ENCODE results near the gene PRDM5.

PRDM5 gene

DNA sequence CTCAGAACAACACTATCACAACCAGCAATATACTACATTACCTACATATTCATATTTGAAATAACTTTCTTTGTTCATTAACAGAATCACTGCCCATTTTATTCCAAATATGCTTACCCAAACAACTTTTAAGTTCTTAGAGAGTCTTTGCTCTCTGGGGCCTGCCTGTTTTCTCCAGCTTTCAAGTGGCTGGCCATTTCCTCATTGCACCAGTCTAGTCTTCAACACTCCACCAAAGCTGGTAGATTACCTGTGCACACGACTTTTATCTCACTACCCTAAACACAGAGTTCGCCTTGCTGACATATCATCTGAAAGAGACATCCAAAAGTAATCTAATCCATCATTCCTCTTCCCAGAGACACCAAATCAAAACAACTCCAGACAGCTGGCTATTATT is 66.2 kb downstream of the PRDM5 start:
- TF ChIP-seq CTCF (IDR thresholded peaks at IDR 0.05; ENCODE audit: control extremely low read depth, extremely low read depth, low read depth, missing control alignments) = no peak
- CTCF ChIA-PET = interaction anchor here (0.9 kb wide), 1 partner anchor 8 kb away, joined by 3 read pairs; no protein-coding TSS in a partner anchor
- POLR2A ChIA-PET = no interaction called here

GRCh38 chr4:120855307-120856001 is 67.1 kb downstream of the PRDM5 start:
- ChIA-PET POLR2A (no interaction called here), CTCF (no interaction called here)
- no peak for TF ChIP-seq CTCF (IDR thresholded peaks at IDR 0.05; ENCODE audit: control extremely low read depth, extremely low read depth, low read depth, missing control alignments)
- DNase-seq (ENCODE audit: extremely low spot score) = no peak

More for the DNA sequence above, 66.2 kb downstream of the PRDM5 start:
- DNase-seq (ENCODE audit: extremely low spot score) = no peak

DNA sequence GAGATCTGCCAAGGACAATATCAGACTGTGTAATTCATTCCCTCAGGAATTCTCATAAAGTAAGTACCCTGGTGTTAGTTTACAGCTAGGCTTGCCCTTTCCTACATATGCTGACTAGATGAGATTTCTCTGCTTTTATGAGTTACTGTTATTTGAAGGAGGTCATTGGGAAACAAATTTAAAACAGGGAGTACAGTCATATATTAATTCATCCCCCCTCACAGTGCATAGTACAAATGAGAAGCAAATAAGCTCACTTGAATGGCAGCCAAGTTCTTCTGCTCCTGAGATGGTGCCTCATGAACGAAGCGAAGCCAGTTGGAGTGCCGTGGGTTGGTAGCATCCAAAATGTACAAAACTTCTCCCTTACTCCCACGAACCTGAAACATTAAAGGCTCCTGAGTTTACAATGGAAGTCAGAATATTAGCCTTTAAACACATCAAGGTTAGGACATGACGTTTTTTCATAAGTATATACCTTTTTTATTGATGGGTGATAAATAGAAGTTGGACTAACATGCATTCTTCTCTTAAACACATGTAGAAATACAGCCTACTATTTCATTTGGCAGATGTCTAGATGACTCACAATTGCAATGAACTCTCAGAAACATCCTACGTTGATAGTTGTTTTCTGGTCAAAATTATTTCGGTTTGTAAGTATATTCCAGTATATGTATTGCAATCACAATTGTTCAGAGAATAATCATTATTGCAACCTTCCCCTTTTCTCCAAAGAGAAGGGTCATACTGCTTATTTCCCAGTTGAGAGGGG is 69.2 kb downstream of the PRDM5 start:
- POLR2A ChIA-PET = no interaction called here

GRCh38 chr4:120850018-120850599 is 72.4 kb downstream of the PRDM5 start:
- CTCF ChIA-PET = interaction anchor here (1.6 kb wide), 1 partner anchor 23 kb away, joined by 3 read pairs; no protein-coding TSS in a partner anchor

More for the DNA sequence above, 69.2 kb downstream of the PRDM5 start:
- DNase-seq (ENCODE audit: extremely low spot score) = no peak
- CTCF ChIA-PET = no interaction called here
- no peak for TF ChIP-seq CTCF (IDR thresholded peaks at IDR 0.05; ENCODE audit: control extremely low read depth, extremely low read depth, low read depth, missing control alignments)

DNA sequence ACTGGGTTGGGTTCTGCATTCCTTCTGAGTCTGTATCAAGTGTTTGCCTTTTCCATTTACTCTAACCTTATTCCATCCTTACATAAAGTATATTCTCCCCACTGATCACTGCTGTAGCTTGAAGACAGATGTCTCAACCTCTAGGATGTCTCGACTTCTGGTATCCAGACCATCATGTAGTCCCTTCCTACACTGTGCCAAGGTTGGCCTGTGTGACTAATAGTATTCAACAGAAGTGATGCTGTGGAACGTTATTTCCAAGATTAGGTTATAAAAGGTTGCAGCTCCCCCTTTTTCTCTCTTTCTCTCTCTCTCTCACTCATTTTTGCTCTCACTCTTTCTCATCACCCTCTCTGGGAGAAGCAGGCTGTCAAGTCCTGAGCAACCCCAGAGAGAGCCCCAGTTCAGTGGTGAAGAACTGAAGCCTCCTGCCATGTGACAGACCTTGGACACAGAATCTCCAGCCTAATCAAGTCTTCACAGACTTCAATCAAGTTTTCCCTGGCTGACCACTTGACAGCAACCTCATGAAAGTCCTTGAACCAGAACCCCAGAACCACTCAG is 75.4 kb downstream of the PRDM5 start:
- no peak for DNase-seq (ENCODE audit: extremely low spot score)
- TF ChIP-seq CTCF (IDR thresholded peaks at IDR 0.05; ENCODE audit: control extremely low read depth, extremely low read depth, low read depth, missing control alignments) = no peak
- ChIA-PET CTCF (no interaction called here), POLR2A (no interaction called here)

More at GRCh38 chr4:120850018-120850599, 72.4 kb downstream of the PRDM5 start:
- POLR2A ChIA-PET = no interaction called here
- DNase-seq (ENCODE audit: extremely low spot score) = no peak
- no peak for TF ChIP-seq CTCF (IDR thresholded peaks at IDR 0.05; ENCODE audit: control extremely low read depth, extremely low read depth, low read depth, missing control alignments)

GRCh38 chr4:120844528-120844921 is 78.0 kb downstream of the PRDM5 start:
- CTCF ChIA-PET = interaction anchor here (1.0 to 1.3 kb wide), 2 partner anchors 29 to 113 kb away, joined by 3 read pairs; no protein-coding TSS in a partner anchor
- DNase-seq (ENCODE audit: extremely low spot score) = no peak
- no peak for TF ChIP-seq CTCF (IDR thresholded peaks at IDR 0.05; ENCODE audit: control extremely low read depth, extremely low read depth, low read depth, missing control alignments)
- POLR2A ChIA-PET = no interaction called here

All from GM10248 (cell line).